NCI-H1436 (cell line): ENCODE measurements around the gene JCHAIN.

ENCODE experiments used
- DNase-seq: peaks from one replicate; lab custom pipeline; 2025; lab: John Stamatoyannopoulos, UW

The JCHAIN gene

DNA sequence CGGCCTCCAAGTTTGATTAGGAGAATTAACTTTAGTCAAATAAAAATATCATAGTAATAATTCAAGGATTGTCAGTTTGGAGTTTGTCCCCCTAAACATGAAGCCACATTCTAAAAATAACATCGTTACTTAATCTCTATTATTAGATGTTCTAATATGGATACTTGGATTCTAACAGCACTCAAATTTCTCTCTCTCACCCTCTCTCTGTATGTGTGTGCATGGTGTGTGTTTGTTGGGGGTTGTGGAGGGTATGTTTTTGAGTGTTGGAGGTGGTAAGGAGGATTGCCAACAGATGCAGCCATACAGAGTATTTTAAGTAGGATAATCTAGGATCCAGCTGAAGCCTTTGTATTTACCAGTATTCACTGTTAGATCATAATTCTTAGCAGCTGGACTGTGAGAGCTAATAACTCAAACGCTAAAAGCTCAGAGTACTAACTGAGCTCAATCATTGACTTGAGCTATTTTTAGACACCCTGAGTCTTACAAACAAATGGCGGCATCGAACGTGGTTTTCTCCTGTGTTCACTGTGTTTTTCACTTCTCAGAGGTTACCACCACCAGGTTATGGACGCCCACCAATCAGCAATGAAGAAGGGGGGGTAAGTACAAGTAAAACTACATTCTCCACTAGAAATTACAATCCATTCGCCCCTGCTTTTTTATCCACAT, 28.9 kb downstream of the JCHAIN start:
- DNase-seq, result no peak

DNA sequence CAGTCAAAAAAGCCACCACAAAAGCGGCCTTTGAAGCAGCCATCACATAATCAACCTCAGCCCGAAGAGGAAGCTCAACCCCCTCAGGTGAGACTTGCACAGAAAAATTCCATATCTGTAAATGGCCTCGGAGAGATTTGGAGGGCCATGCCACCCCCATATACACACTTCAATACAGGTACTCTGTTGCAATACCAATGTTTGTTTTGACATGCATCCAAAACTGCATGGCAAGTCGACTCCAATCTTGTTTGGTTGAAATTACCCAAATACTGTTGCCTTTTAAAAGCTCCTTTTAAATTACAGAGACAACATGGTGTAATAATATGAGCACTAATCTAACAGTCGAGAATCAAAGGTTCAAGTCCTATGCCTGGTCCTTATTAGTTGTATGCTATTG, 31.8 kb downstream of the JCHAIN start:
- no peak for DNase-seq

DNA sequence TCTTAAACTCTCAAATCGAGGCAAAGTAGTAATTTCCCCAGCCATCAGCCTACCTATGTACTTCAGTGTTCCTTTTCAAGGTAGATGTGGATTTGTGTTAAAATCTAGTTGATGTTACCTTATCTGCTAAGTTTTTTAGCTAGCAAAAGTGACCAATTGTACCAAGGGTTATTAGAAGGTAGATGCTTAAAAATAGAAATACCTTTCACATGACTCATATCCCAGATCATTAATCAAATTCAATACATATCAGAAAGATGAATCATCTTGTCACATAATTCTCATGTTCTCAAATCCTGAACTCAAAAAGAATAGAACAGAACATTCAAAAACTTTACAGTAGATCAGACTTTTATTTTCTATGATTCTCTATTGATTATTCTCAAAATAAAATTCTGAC, 34.3 kb downstream of the JCHAIN start:
- no peak for DNase-seq

DNA sequence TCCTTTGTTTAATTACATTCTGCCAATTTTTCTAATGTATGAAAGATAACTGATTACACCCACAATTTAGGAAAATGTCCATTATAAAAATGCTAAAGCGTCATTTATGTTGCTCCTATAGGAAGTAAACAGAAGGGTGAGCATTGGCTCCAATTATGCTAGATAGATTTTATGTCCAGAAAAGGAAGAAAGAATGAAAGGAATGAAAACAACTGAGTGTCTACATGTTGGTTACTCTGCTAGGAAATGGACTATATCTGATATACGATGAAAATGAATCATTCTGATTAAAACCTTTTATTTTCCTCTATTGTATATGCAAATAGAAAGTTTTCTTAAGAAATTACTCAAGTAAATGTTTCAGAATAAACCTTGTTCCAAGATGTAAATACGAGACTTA, 36.1 kb downstream of the JCHAIN start:
- DNase-seq, result no peak

DNA sequence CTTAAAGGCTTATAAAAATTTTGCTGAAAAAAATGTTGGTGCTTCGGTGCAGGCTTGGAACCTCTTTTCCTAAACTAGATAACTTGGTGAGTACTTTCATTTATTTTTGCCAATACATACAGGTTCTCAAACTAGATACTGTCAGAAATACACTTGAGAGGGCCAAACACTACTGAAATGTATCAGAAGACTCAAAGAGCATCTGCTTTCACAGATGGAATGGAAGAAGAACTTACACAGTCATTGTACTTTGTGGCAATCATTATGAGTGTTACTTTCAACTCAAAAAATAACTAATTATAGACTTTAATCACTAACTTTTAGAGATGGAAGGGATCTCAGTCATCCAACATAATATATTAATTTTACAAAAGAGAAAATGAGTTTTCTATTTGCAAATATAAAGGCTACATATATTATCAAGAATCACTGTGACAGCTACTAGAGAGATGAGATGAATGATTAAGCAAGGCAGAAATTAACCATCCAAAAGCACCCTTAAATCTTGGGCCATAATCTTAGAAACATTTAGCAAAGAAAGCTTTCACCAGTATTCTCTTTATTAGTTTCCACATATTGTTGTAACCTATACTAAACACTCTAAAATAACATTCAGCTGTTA, 36.7 kb downstream of the JCHAIN start:
- DNase-seq, result no peak

DNA sequence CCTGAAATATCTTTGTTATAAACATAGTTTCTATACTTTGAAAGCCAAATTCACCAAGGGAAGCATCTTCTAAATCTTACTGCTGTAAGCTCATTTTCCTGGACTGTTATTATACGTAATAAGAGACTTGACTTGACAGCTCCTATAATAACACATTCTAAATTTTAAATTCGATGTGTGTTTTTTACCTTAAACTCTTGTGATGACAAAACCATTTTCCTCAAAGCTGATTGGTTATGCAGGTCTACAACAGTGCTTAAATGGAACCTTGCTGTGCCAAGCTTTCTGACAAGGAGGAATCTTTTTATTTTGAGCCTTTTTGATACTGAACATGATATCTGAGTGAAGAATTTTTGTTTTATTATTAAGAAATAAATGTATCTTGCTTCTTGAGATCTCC, 37.9 kb downstream of the JCHAIN start, which contains the start of gene ENAM:
Gene ENAM (plus strand): TSS at position 301 of the 400 bp plus-strand sequence. CDS start 757 bp downstream, outside the sequence.
- DNase-seq, result no peak

DNA sequence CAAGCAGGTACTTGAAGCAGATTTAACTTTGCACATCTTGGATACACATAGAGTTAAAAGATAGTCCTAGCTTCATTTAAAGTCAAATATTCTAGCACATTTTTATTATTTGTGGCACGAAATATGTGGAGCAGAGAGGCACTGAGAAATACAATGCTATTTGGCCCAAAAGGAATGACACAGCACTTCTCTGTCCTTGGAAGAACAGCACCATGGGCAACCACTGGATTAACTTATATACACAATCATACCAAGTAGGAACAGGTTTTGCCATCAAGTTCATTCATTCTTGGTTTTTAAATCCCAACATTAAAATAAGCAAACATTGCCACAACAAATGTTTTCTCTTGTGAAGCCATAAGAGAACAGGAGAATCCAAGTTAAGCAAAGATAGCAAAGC, 38.7 kb downstream of the JCHAIN start:
- no peak for DNase-seq

DNA sequence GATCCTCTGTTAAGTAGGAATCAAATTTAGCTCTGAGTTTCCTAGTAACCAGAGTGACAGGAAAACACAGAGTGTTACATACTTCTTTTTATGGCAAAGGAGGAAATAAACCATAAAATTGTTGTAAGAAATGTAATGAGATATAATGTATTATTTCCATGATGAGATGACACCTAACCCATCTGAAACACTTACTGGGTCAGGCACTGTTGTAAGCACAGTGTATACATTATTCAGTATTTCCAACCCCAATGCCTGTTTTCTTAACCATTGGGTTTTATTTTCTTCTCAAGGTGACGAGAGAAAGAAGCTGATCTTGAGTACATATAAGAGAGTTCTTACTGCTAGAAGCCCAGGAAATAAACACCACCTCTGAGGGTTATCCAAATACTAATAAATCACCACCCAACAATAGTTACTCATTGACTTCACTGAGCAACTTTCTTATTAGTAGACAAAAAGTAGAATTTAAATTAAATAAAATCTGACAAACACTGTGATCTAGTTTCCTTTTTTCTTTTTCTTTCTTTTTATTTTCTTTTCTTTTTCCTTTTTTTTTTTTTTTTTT, 42.0 kb downstream of the JCHAIN start:
- no peak for DNase-seq

DNA sequence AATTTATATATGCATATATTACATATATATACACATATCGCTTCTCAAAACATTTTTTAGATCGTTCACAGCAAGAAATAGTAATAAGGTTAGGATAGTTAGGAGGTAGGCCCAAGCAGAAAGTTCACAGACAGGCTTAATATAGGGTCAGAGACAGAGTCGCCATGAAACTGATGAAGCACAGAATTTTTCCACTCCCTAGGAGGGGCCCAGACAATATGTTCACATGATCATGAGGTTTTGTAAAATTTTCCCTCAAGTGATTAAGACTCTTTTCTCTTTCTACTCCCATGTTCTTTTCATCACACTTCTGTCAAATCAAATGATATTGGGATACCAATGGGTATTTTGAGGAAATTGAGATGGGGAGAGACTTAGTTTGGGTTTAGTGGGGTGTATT, 43.0 kb downstream of the JCHAIN start:
- DNase-seq, result no peak

DNA sequence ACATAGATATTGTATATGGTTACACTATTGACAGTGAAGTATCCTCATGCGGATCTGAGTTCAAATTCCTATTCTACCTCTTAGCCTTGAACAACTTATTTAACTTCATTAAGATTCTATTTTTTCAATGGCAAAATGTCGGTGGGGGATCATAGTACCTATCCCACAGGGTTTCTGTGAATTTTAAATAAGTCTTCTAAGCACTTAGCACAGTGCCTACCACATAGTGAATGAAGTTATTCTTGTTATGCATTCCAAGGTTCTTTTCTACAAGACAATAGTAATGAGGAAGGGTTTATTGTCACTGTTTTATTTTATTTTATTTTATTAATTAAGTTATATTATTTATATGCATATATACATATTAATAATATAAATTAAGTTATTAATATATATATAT, 46.5 kb downstream of the JCHAIN start:
- no peak for DNase-seq

DNA sequence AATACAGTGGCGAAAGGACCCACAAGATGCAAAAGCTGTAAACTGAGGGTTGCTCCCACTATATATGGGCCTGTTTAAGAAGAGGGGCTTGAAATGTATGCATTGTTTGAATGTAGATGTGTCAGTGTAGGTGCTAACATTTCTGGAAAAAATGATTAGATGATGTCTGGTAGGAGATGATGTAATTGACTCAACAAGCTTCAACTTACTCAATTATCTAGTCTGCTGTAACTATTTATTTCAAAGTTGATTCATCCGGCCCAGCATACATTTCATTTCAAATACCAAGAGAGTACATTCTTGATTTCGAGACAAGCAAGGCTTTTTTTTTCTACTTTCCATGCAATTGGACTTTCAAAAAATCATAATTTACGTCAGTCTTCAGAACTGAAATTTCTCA, 47.0 kb downstream of the JCHAIN start:
- DNase-seq, result no peak

DNA sequence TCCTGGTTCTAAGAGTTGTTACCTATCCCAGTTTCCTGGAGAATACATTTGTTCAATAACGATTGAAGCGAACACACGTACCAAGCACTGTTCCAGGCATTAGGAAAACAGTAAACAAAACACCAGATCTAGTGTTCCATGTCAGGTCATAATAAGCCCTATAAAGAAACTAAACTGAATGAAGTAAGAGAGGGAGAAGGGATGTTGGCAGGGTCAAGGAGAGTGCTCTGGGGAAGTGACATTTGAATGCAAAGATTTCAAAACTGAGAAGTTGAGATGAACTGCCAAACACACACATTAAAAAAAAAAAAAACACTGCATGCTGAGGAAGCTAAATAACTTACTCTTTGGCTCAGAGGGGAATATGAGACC, 52.1 kb downstream of the JCHAIN start:
- DNase-seq, result no peak

DNA sequence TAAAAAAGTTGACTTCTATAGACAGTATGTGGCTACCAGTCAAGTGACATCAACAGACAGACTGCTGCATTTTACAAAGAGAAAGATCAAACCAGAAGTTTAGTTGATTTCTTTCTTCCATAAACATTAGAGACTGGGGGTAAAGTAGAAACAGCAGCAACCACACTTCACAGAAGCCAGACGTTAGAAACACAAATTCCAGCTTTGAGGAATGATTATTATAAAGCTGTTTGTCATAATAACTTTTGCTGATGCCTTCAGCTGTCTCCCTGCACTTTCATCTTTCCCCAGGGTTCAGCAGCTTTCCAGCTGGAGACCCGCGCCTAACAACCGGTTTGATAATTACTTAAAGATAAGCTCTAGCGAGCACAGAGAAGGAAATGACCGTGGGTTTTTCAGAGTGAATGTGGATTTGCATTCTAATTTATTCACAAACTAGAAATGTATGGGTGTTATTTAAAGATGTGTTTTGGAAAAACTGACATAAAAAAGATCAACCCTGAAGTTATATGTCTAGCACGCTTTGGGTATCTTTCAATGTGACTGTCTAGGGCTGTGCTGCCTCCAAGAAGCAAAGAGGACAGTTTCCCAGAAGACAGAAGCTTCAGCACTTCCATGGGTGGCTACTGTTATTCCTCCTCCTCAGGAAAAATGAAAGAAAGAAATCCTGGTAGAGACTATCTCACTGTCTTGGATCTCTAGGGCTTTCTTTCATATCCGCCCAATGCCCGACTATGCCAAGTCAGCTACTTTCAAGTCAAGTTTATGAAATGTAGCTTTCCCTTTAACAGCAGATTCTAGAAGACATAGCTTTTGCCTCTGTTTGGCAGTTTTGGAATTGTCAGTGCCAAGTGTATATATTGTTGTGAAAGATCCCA, 52.8 kb downstream of the JCHAIN start:
- no peak for DNase-seq

DNA sequence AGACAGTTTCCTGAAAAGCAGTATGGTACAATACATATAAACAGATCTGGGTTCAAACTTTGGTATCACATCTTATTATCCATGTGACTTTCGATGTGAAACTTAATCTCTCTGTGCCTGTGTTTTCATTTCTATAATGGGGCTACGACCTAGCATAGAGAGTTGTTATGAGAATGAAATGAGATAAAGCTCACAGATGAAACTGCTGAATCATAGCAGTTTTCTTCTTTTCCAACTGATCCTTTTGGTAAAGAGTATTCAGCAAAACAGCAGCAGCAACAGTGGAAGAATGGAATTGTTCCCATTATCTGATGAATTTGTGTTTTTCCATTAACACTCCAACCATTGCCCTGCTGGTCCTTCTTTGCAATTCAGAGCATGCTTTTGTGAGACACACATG, 58.0 kb downstream of the JCHAIN start:
- DNase-seq, result no peak

DNA sequence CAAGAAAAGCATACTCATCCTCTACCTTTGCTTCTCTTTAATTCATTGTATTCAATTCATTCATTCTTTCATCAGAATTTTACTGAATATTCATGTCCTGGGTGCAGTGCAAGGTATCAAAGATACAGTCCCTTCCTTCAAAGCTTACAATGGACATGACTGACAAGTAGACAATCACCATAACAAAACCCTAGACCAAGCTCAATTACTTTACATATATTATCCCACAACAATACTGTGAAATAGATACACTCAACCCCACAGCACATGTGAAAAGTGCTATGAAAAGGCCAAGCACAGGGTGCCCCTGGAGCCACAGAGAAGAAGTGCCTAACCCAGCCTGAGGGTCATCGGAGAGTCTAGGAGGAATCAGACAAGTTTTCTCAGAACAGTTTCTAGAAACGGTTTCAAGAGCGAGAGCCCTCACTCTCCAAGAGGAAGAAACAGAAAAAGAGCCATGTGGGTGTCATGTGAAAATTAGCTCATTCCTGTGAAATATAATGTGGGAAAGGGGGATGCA, 58.9 kb downstream of the JCHAIN start:
- no peak for DNase-seq

DNA sequence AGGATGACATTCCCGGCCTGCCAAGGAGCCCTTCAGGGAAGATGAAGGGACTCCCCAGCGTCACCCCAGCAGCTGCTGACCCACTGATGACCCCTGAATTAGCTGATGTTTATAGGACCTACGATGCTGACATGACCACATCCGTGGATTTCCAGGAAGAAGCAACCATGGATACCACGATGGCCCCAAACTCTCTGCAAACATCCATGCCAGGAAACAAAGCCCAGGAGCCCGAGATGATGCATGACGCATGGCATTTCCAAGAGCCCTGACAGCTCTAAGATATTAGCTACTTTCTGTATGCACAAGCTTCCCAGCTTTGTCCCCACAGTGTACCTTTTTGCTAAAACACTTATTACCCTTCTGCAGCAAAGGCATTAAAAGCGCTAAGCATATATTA, 59.8 kb downstream of the JCHAIN start:
- DNase-seq, result no peak
